Nephron (organoid): ENCODE data around the gene FAM83C.
A peak's percentile ranks its signal among the peaks of the same experiment; 100 is the strongest.
"Not testable (repeated sequence)": the region's sequence is repeated elsewhere in the genome, so short reads cannot be mapped to it uniquely, and the experiment has no call there.

Experiments
- H3K27ac Mint-ChIP-seq, 3 experiments: 2 replicates each; pipeline ENCODE4 v1.8.0; 2020; ENCODE audit warnings: mixed read lengths in 3 of 3, mild to moderate bottlenecking in 2 of 3, moderate library complexity in 1 of 3
- H3K27me3 Mint-ChIP-seq: 2 replicates; pipeline ENCODE4 v1.8.0; 2021; ENCODE audit warnings: low read depth, mild to moderate bottlenecking, moderate library complexity, mixed read lengths
- H3K36me3 Mint-ChIP-seq: 2 replicates; pipeline ENCODE4 v1.8.0; 2020; ENCODE audit warnings: low read depth, mixed read lengths
- H3K4me1 Mint-ChIP-seq: 2 replicates; pipeline ENCODE4 v1.8.0; 2020; ENCODE audit warnings: mixed read lengths
- H3K4me3 Mint-ChIP-seq, 3 experiments: 2 replicates each; pipeline ENCODE4 v1.8.0; 2020; ENCODE audit warnings: mild to moderate bottlenecking in 3 of 3, mixed read lengths in 3 of 3, moderate library complexity in 2 of 3
- H3K9me3 Mint-ChIP-seq: 2 replicates; pipeline ENCODE4 v1.8.0; 2020; ENCODE audit warnings: mixed read lengths
- TF ChIP-seq, protein P1 (sequence below), 3 experiments: fragments of 200-600 bp; sonication (generic); IDR thresholded peaks; one replicate each; pipeline ENCODE4 v1.5.0; 2021; ENCODE audit warnings: antibody characterized with exemption in 3 of 3; ENCODE audit not compliant: unreplicated experiment in 3 of 3

The FAM83C gene

GRCh38 chr20:35316086-35316485 lies 23.9 kb upstream of the FAM83C start:
- Mint-ChIP-seq H3K27ac (no peak overlapping the region), H3K4me1 (peaks cover 33% of the 10 kb centered on the region), H3K36me3 (peaks cover 28% of the 10 kb centered on the region), H3K4me3 (no peak overlapping the region), H3K27me3 (no peaks in the 10 kb centered on the region), H3K9me3 (no peaks in the 10 kb centered on the region)
- TF ChIP-seq, protein P1, sequence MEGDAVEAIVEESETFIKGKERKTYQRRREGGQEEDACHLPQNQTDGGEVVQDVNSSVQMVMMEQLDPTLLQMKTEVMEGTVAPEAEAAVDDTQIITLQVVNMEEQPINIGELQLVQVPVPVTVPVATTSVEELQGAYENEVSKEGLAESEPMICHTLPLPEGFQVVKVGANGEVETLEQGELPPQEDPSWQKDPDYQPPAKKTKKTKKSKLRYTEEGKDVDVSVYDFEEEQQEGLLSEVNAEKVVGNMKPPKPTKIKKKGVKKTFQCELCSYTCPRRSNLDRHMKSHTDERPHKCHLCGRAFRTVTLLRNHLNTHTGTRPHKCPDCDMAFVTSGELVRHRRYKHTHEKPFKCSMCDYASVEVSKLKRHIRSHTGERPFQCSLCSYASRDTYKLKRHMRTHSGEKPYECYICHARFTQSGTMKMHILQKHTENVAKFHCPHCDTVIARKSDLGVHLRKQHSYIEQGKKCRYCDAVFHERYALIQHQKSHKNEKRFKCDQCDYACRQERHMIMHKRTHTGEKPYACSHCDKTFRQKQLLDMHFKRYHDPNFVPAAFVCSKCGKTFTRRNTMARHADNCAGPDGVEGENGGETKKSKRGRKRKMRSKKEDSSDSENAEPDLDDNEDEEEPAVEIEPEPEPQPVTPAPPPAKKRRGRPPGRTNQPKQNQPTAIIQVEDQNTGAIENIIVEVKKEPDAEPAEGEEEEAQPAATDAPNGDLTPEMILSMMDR (IDR thresholded peaks at IDR 0.05; ENCODE audit: unreplicated experiment in 3 of 3), result no peak

DNA sequence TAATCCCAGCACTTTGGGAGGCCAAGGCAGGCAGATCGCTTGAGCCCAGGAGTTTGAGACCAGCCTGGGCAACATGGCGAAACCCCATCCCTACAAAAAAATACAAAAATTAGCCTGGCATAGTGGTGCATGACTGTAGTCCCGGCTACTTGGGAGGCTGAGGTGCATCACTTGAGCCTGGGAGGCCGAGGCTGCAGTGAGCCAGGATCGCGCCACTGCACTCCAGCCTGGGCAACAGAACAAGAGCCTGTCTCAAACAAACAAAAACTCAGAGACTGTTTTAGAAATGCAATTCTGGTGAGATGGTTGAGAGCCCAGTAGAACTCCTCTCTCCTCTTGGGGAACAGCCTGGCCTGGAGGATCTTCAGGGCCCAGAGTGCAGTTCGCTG lies 23.4 kb upstream of the FAM83C start:
- peaks cover 30% of the 10 kb centered on the region for H3K36me3 Mint-ChIP-seq
- H3K4me1 Mint-ChIP-seq, result peaks cover 32% of the 10 kb centered on the region
- not testable (repeated sequence) for H3K27ac Mint-ChIP-seq, H3K4me3 Mint-ChIP-seq, H3K9me3 Mint-ChIP-seq, H3K27me3 Mint-ChIP-seq

DNA sequence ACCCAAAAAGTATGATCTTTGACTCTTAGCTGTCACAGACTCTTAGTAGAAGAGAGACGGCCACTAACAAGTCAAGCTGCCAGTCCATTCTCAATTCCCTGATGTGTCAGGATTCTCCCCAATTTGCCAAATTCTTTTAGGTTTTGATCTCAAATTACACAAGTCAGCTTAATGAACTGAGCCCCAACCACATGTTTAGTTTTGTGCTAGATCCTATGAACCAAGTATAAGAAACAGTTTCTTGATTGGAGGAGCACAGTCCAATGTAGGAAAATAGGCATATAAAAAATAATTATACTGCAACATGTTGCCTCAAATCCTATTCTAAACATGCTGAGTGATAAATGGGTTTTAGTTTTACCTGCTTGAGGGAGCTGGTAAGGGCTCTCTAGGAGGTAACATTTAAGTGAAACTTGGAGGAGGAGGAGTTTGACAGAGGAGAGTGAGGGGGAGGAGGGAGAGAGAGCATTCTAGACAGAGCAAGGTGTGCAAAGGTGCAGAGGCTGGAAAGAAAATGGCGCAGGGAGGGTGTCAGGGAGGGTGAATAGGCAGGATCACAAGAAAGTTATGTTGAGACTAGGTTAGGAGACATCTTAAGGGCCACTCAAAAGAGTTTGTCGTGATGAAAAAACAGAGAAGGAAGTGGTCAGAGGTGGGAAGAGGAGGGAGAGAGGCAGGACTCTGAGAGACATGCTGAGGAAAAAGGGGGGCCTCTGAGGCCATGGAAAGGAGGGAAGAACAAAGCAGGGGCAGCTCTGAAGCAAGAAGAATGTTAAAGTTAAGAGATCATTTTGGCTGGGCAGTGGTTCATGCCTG lies 22.8 kb upstream of the FAM83C start:
- H3K27ac Mint-ChIP-seq, result peak overlapping the region; percentile 6 to 43 (median 43)
- peaks cover 28% of the 10 kb centered on the region for H3K36me3 Mint-ChIP-seq
- no peaks in the 10 kb centered on the region for H3K9me3 Mint-ChIP-seq
- peaks cover 26% of the 10 kb centered on the region for H3K4me1 Mint-ChIP-seq
- no peaks in the 10 kb centered on the region for H3K27me3 Mint-ChIP-seq
- H3K4me3 Mint-ChIP-seq, result no peak overlapping the region
- TF ChIP-seq, protein P1 (IDR thresholded peaks at IDR 0.05; ENCODE audit: unreplicated experiment in 3 of 3), result no peak

DNA sequence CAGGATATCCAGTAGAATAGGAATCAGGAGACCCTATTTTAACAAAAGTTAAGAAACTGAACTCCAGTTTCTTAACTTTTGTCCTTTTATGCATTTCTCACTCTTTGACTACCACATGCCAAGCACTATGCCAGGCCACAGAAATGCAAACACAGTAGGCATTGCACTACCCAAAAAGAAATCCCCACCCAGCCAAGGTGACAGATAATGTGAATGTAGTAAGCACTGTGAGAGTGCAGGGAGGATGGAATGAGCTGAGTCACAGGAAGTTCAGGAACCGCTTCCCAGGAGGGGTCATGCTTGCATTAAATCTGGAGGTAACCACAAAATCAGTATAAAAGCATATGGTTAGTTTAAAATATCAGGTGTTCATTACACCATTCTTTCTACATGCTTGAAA lies 20.1 kb upstream of the FAM83C start:
- H3K27me3 Mint-ChIP-seq, result no peaks in the 10 kb centered on the region
- H3K9me3 Mint-ChIP-seq, result no peaks in the 10 kb centered on the region
- no peak overlapping the region for H3K4me3 Mint-ChIP-seq

GRCh38 chr20:35311822-35312221 lies 19.6 kb upstream of the FAM83C start:
- TF ChIP-seq, protein P1 (IDR thresholded peaks at IDR 0.05; ENCODE audit: unreplicated experiment in 3 of 3), result no peak
- peaks cover 30% of the 10 kb centered on the region for H3K36me3 Mint-ChIP-seq

More for the DNA sequence above, 20.1 kb upstream of the FAM83C start:
- TF ChIP-seq, protein P1 (IDR thresholded peaks at IDR 0.05; ENCODE audit: unreplicated experiment in 3 of 3), result no peak
- Mint-ChIP-seq H3K4me1 (no peaks in the 10 kb centered on the region), H3K36me3 (peaks cover 30% of the 10 kb centered on the region), H3K27ac (no peak overlapping the region)

GRCh38 chr20:35311409-35311808 lies 19.2 kb upstream of the FAM83C start:
- H3K9me3 Mint-ChIP-seq, result no peaks in the 10 kb centered on the region
- TF ChIP-seq, protein P1 (IDR thresholded peaks at IDR 0.05; ENCODE audit: unreplicated experiment in 3 of 3), result no peak
- no peaks in the 10 kb centered on the region for H3K4me1 Mint-ChIP-seq
- no peak overlapping the region for H3K27ac Mint-ChIP-seq
- no peak overlapping the region for H3K4me3 Mint-ChIP-seq
- H3K36me3 Mint-ChIP-seq, result peaks cover 32% of the 10 kb centered on the region
- H3K27me3 Mint-ChIP-seq, result no peaks in the 10 kb centered on the region

More at GRCh38 chr20:35311822-35312221, 19.6 kb upstream of the FAM83C start:
- Mint-ChIP-seq H3K27me3 (no peaks in the 10 kb centered on the region), H3K4me3 (no peak overlapping the region), H3K27ac (no peak overlapping the region), H3K4me1 (no peaks in the 10 kb centered on the region), H3K9me3 (no peaks in the 10 kb centered on the region)
